HL-60 (cell line): ENCODE measurements around the gene NCR2.

Source experiments
- CTCF ChIP-seq: IDR thresholded peaks from one replicate; pipeline ENCODE4 v1.5.1; 2011; ENCODE audit warnings: low read length, control low read depth, inconsistent platforms; ENCODE audit not compliant: insufficient read depth
- GABPA ChIP-seq: IDR thresholded peaks from 2 replicates; pipeline ENCODE4 v1.6.1; 2012; ENCODE audit warnings: low read depth
- POLR2AphosphoS5 ChIP-seq: IDR thresholded peaks from 2 replicates; pipeline ENCODE4 v1.6.1; 2012; ENCODE audit warnings: low read depth
- REST ChIP-seq: IDR thresholded peaks from 2 replicates; pipeline ENCODE4 v1.6.1; 2012; ENCODE audit warnings: low read depth; ENCODE audit not compliant: insufficient replicate concordance
- SPI1 ChIP-seq: IDR thresholded peaks from 2 replicates; pipeline ENCODE4 v1.6.1; 2012; ENCODE audit warnings: low read depth, mild to moderate bottlenecking, borderline replicate concordance

- TF ChIP-seq CTCF (no peak), POLR2AphosphoS5 (no peak), REST (no peak), GABPA (no peak), SPI1 (no peak)
These were observed 9.5 kb downstream of the NCR2 start for GRCh38 chr6:41344876-41345275.
